ENCODE data around the gene CPT1B. TPM values are rescaled to one million over a fixed set of nuclear protein-coding genes. Genes with fewer than 3 reads are reported as not detected.

Gene CPT1B
- total and polyA plus RNA-seq, 2 of the 8 experiments (the other 6 are each of a cell fraction or from before 2014, with no cell fraction given), result 34.2 to 36.2 TPM

- TF ChIP-seq, protein P1, sequence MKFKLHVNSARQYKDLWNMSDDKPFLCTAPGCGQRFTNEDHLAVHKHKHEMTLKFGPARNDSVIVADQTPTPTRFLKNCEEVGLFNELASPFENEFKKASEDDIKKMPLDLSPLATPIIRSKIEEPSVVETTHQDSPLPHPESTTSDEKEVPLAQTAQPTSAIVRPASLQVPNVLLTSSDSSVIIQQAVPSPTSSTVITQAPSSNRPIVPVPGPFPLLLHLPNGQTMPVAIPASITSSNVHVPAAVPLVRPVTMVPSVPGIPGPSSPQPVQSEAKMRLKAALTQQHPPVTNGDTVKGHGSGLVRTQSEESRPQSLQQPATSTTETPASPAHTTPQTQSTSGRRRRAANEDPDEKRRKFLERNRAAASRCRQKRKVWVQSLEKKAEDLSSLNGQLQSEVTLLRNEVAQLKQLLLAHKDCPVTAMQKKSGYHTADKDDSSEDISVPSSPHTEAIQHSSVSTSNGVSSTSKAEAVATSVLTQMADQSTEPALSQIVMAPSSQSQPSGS (IDR thresholded peaks at IDR 0.05; ENCODE audit: low read length), result no peak
- TF ChIP-seq BACH1 (IDR thresholded peaks at IDR 0.05; ENCODE audit: low read length), result no peak
- TF ChIP-seq CEBPB (IDR thresholded peaks at IDR 0.05; ENCODE audit: low read depth, low read length), result no peak
- TF ChIP-seq SRF (IDR thresholded peaks at IDR 0.05; ENCODE audit: low read depth, low read length), result no peak
- TF ChIP-seq KDM4A (IDR thresholded peaks at IDR 0.05; ENCODE audit: low read depth, low read length, severe bottlenecking), result peak; percentile 55
- no peak for TF ChIP-seq SAP30 (IDR thresholded peaks at IDR 0.05; ENCODE audit: insufficient read depth, insufficient replicate concordance, low read length)
- TF ChIP-seq CBX8 (IDR thresholded peaks at IDR 0.05; ENCODE audit: borderline replicate concordance, low read depth, low read length), result no peak
- no peak for TF ChIP-seq POU5F1 (IDR thresholded peaks at IDR 0.05; ENCODE audit: low read depth, low read length)
- TF ChIP-seq RNF2 (IDR thresholded peaks at IDR 0.05; ENCODE audit: borderline replicate concordance, low read depth, low read length, missing control alignments, poor library complexity, severe bottlenecking), result peak; percentile 37
Observed at GRCh38 chr22:50603511-50604255, 25.5 kb upstream of the CPT1B start (continued).
